Activated CD8-positive, alpha-beta memory T cell treated with anti-CD3 and anti-CD28 coated beads for 48 hours (primary cell): Measurements from ENCODE around the gene PM20D1.
"Not testable (repeated sequence)": the region's sequence is repeated elsewhere in the genome, so short reads cannot be mapped to it uniquely, and the experiment has no call there.

ENCODE experiments used
- DNase-seq, 3 experiments: peaks; one replicate each; pipeline ENCODE4 v3.0.0-alpha.2; 2020; ENCODE audit warnings: low read depth in 2 of 3, low spot score in 2 of 3

Gene PM20D1

GRCh38 chr1:205849619-205850355 is at the start of gene PM20D1:
Gene PM20D1 (minus strand): TSS chr1:205850132. CDS start chr1:205850072, 60 bp downstream.
- peak; percentile 23 to 48 (median 32) for DNase-seq

- no peak for DNase-seq
These were observed 46.4 kb upstream of the PM20D1 start for GRCh38 chr1:205896351-205896750.

- not testable (repeated sequence) for DNase-seq
These were observed 44.2 kb upstream of the PM20D1 start for GRCh38 chr1:205894119-205894518.

GRCh38 chr1:205892175-205892574 is 42.2 kb upstream of the PM20D1 start:
- not testable (repeated sequence) for DNase-seq

- DNase-seq: not testable (repeated sequence)
These were observed 41.5 kb upstream of the PM20D1 start for GRCh38 chr1:205891481-205891880.

- DNase-seq: not testable (repeated sequence)
These were observed 40.7 kb upstream of the PM20D1 start for GRCh38 chr1:205890631-205891030.

- not testable (repeated sequence) for DNase-seq
These were observed 39.8 kb upstream of the PM20D1 start for GRCh38 chr1:205889706-205890105.

- DNase-seq: not testable (repeated sequence)
These were observed 39.1 kb upstream of the PM20D1 start for GRCh38 chr1:205889006-205889405.

GRCh38 chr1:205883792-205884191 is 33.9 kb upstream of the PM20D1 start:
- no peak for DNase-seq

GRCh38 chr1:205880923-205881322 is 31.0 kb upstream of the PM20D1 start:
- DNase-seq: no peak

GRCh38 chr1:205879974-205880373 is 30.0 kb upstream of the PM20D1 start:
- DNase-seq: no peak

- no peak for DNase-seq
These were observed 28.1 kb upstream of the PM20D1 start for GRCh38 chr1:205878026-205878425.

GRCh38 chr1:205873148-205873547 is 23.2 kb upstream of the PM20D1 start:
- not testable (repeated sequence) for DNase-seq

GRCh38 chr1:205870236-205870635 is 20.3 kb upstream of the PM20D1 start:
- no peak for DNase-seq

- no peak for DNase-seq
These were observed 11.6 kb upstream of the PM20D1 start for GRCh38 chr1:205861540-205861939.

- no peak for DNase-seq
These were observed 8.4 kb upstream of the PM20D1 start for GRCh38 chr1:205858141-205858961.

GRCh38 chr1:205857501-205857900 is 7.6 kb upstream of the PM20D1 start:
- not testable (repeated sequence) for DNase-seq

- DNase-seq: no peak
These were observed 6.5 kb upstream of the PM20D1 start for GRCh38 chr1:205856433-205856832.

- DNase-seq: no peak
These were observed 3.0 kb upstream of the PM20D1 start for GRCh38 chr1:205852969-205853368.

GRCh38 chr1:205851993-205852392 is 2.1 kb upstream of the PM20D1 start:
- DNase-seq: no peak

GRCh38 chr1:205843036-205843859 is 6.7 kb downstream of the PM20D1 start:
- no peak for DNase-seq
